ENCODE results near the gene ATP2A3. TPM values are rescaled to one million over a fixed set of nuclear protein-coding genes. Genes with fewer than 3 reads are reported as not detected.

ATP2A3 gene
- total RNA-seq, 1 experiment from 2014 or later, result 13.3 TPM

DNA sequence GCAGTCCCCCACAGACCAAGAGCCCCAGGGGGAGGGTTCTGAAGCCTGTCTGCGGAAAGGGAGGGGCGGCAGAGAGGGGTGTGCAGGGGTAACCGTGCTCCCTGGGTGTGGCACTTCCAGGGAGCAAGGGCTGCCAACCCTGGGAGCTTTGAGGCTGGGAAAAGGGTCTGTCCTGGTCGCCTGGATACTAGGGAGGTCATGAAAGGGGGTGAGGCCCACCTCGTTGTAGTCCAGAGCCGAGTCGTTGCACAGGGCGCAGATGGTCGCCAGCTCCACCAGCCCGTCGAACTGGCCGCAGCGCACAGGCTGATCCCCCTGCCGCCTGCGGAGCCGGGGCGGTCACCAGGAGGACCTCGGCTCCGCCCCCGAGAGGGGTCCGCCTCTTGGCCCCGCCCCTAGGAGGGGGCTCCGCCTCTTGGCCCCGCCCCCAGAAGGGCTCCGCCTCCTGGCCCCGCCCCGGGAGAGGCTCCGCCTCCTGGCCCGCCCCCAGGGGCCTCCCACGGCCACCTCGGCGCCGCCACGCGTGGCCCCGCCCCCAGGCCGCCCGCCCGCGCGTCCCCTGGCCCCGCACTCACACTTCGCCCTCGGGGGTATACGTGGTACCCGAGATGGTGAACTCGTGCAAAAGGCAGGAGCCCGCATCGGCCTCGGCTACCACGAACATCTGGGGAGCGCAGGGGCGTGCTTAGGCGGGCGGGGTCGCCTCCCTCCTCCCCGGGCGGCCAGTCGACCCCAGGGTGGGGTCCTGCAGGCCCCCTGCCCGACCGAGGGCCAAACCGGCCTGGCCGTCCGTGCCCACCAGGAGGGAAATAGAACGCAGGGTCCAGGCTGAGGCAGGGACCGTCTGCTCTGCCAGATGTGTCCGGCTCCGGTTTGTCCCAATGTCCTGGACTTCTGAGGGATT is 19.5 kb downstream of the ATP2A3 start:
- Histone ChIP-seq H3K14ac (ENCODE audit: insufficient read depth, low read length) (no peak overlapping the region), H3K27me3 (ENCODE audit: insufficient read depth, low read length) (no peaks in the 10 kb centered on the region), H2BK120ac (ENCODE audit: low read depth, low read length, poor library complexity, severe bottlenecking) (no peak overlapping the region), H2BK20ac (ENCODE audit: low read depth, low read length, poor library complexity, severe bottlenecking) (no peak overlapping the region), H3K79me1 (ENCODE audit: insufficient read depth, low read depth, low read length, poor library complexity, severe bottlenecking) (no peaks in the 10 kb centered on the region), H4K5ac (ENCODE audit: insufficient read length, low read depth, low read length) (no peak overlapping the region), H3K4ac (ENCODE audit: low read depth, low read length) (no peak overlapping the region), H3K56ac (ENCODE audit: insufficient read length, low read depth, low read length) (no peak overlapping the region), H4K20me1 (ENCODE audit: control insufficient read depth, insufficient read depth, insufficient read length) (no peaks in the 10 kb centered on the region), H2BK5ac (ENCODE audit: insufficient read length, low read length) (no peak overlapping the region), H2BK12ac (ENCODE audit: insufficient read length, low read depth, low read length) (no peak overlapping the region), H3K18ac (ENCODE audit: insufficient read length, low read depth, low read length) (no peak overlapping the region), H4K8ac (replicated peaks; ENCODE audit: insufficient read length, low read depth, low read length) (no peak overlapping the region), H2AFZ (ENCODE audit: low read length) (no peak overlapping the region), H2BK15ac (ENCODE audit: low read depth, low read length) (no peak overlapping the region), H3K23me2 (ENCODE audit: insufficient read length, low read depth, low read length, poor library complexity, severe bottlenecking) (no peaks in the 10 kb centered on the region), H4K91ac (ENCODE audit: insufficient read length, low read depth, low read length) (no peak overlapping the region), H3T11ph (ENCODE audit: low read length) (no peak overlapping the region), H3K27ac (ENCODE audit: insufficient read length, low read depth, low read length) (no peak overlapping the region), H2AK5ac (ENCODE audit: insufficient read length, low read length) (no peak overlapping the region), H3K4me2 (ENCODE audit: insufficient read depth, insufficient read length, low read length) (peak overlapping the region; percentile 19), H3K9me3 (ENCODE audit: control insufficient read depth, low read depth, low read length) (no peaks in the 10 kb centered on the region), H3K79me2 (ENCODE audit: insufficient read depth, low read length) (no peaks in the 10 kb centered on the region), H3K9ac (ENCODE audit: extremely low read depth, insufficient read length, low read length) (no peak overlapping the region), H3K4me1 (ENCODE audit: insufficient read depth, low read length) (no peaks in the 10 kb centered on the region), H3K23ac (ENCODE audit: insufficient read length, low read depth, low read length) (no peak overlapping the region)
- Mint-ChIP-seq H3K4me3 (peak overlapping the region; percentile 56 to 75), H3K27ac (no peak overlapping the region), H3K4me1 (peaks cover 9 to 14% of the 10 kb centered on the region in 2 experiments), H3K36me3 (ENCODE audit: insufficient read depth in 1 of 3, low read depth in 3 of 3) (peaks cover 0 to 5% (median 4%) of the 10 kb centered on the region in 3 experiments; a peak in 5 of 7 replicates), H3K9me3 (no peaks in the 10 kb centered on the region; a peak in 1 of 5 replicates), H3K27me3 (ENCODE audit: low read depth) (peaks cover 11% of the 10 kb centered on the region)
- peak; percentile 91 for DNase-seq
- no CpG with 5 or more reads among the region's 68 CpGs for WGBS (ENCODE audit: extremely low coverage, insufficient read length, low lambda C conversion rate)
- TF ChIP-seq, protein P1, sequence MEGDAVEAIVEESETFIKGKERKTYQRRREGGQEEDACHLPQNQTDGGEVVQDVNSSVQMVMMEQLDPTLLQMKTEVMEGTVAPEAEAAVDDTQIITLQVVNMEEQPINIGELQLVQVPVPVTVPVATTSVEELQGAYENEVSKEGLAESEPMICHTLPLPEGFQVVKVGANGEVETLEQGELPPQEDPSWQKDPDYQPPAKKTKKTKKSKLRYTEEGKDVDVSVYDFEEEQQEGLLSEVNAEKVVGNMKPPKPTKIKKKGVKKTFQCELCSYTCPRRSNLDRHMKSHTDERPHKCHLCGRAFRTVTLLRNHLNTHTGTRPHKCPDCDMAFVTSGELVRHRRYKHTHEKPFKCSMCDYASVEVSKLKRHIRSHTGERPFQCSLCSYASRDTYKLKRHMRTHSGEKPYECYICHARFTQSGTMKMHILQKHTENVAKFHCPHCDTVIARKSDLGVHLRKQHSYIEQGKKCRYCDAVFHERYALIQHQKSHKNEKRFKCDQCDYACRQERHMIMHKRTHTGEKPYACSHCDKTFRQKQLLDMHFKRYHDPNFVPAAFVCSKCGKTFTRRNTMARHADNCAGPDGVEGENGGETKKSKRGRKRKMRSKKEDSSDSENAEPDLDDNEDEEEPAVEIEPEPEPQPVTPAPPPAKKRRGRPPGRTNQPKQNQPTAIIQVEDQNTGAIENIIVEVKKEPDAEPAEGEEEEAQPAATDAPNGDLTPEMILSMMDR (conservative IDR thresholded peaks at IDR 0.05), result no peak

Measured in H9 (cell line).